HEK293 (cell line): Measurements from ENCODE around the gene DAAM2.

Source experiments
- YY1 ChIP-seq: fragments of 450-650 bp; formaldehyde crosslinking; IDR thresholded peaks from 2 replicates; pipeline ENCODE4 v1.5.1; 2018; ENCODE audit warnings: missing biosample characterization, missing genetic modification characterization
- ZNF146 ChIP-seq: fragments of 450-650 bp; formaldehyde crosslinking; IDR thresholded peaks from 2 replicates; pipeline ENCODE4 v1.5.1; 2016; ENCODE audit warnings: missing biosample characterization, missing genetic modification characterization
- ZNF23 ChIP-seq: fragments of 450-650 bp; formaldehyde crosslinking; IDR thresholded peaks from 2 replicates; pipeline ENCODE4 v1.5.1; 2016; ENCODE audit warnings: missing biosample characterization, missing genetic modification characterization, borderline replicate concordance
- ZNF426 ChIP-seq: fragments of 450-650 bp; formaldehyde crosslinking; IDR thresholded peaks from 2 replicates; pipeline ENCODE4 v1.5.1; 2017; ENCODE audit warnings: missing biosample characterization, missing genetic modification characterization, mild to moderate bottlenecking, inconsistent platforms, moderate library complexity
- ZNF501 ChIP-seq: fragments of 450-650 bp; formaldehyde crosslinking; IDR thresholded peaks from 2 replicates; pipeline ENCODE4 v1.5.1; 2016; ENCODE audit warnings: missing biosample characterization, missing genetic modification characterization
- ZNF530 ChIP-seq: fragments of 450-650 bp; formaldehyde crosslinking; IDR thresholded peaks from 2 replicates; pipeline ENCODE4 v1.5.1; 2016; ENCODE audit warnings: low read depth, missing biosample characterization, missing genetic modification characterization
- ZNF558 ChIP-seq: fragments of 450-650 bp; formaldehyde crosslinking; IDR thresholded peaks from 2 replicates; pipeline ENCODE4 v1.5.1; 2016; ENCODE audit warnings: missing biosample characterization, missing genetic modification characterization
- ZNF660 ChIP-seq: fragments of 450-650 bp; IDR thresholded peaks from 2 replicates; pipeline ENCODE4 v1.5.1; 2018; ENCODE audit warnings: missing biosample characterization, mild to moderate bottlenecking, missing genetic modification characterization
- ZNF76 ChIP-seq: fragments of 450-650 bp; formaldehyde crosslinking; IDR thresholded peaks from 2 replicates; pipeline ENCODE4; 2016; ENCODE audit warnings: low read depth, missing biosample characterization, missing genetic modification characterization, borderline replicate concordance
- ZNF776 ChIP-seq: fragments of 450-650 bp; formaldehyde crosslinking; IDR thresholded peaks from 2 replicates; pipeline ENCODE4 v1.5.0; 2017; ENCODE audit warnings: missing biosample characterization, missing genetic modification characterization, borderline replicate concordance
- TF ChIP-seq, protein P1 (sequence below): fragments of 450-650 bp; formaldehyde crosslinking; IDR thresholded peaks from 2 replicates; pipeline ENCODE4 v1.5.1; 2016; ENCODE audit warnings: missing biosample characterization, missing genetic modification characterization
- TF ChIP-seq, protein P2 (sequence below): fragments of 450-650 bp; formaldehyde crosslinking; IDR thresholded peaks from 2 replicates; pipeline ENCODE4 v1.5.1; 2016; ENCODE audit warnings: missing biosample characterization, missing genetic modification characterization, borderline replicate concordance
- TF ChIP-seq, protein P3 (sequence below): fragments of 450-650 bp; formaldehyde crosslinking; IDR thresholded peaks from 2 replicates; pipeline ENCODE4 v1.5.1; 2017; ENCODE audit warnings: missing biosample characterization, missing genetic modification characterization
- TF ChIP-seq, protein P4 (sequence below): fragments of 450-650 bp; formaldehyde crosslinking; IDR thresholded peaks from 2 replicates; pipeline ENCODE4 v1.5.1; 2016; ENCODE audit warnings: missing biosample characterization, missing genetic modification characterization

DNA sequence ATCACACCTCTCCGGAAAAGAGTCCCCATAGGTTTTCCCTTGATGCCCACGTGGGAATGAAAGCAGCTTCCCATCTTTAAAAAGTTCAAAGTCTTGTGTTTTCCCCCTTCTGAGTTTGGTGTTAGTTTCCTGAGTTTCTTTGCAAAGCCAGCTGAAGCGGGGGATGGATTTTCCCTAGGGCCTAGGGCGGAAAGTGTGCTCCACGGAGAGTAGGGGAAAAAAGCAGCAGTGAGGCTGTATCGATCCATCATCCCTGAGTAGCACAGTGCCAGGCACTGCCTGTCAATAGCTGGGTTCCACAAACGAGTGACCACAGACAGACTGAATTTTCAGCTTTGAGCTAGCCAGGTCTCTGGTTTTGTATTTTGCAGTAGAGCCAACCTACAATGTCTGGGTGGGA, 1.3 kb downstream of the DAAM2 start:
- TF ChIP-seq, protein P1, sequence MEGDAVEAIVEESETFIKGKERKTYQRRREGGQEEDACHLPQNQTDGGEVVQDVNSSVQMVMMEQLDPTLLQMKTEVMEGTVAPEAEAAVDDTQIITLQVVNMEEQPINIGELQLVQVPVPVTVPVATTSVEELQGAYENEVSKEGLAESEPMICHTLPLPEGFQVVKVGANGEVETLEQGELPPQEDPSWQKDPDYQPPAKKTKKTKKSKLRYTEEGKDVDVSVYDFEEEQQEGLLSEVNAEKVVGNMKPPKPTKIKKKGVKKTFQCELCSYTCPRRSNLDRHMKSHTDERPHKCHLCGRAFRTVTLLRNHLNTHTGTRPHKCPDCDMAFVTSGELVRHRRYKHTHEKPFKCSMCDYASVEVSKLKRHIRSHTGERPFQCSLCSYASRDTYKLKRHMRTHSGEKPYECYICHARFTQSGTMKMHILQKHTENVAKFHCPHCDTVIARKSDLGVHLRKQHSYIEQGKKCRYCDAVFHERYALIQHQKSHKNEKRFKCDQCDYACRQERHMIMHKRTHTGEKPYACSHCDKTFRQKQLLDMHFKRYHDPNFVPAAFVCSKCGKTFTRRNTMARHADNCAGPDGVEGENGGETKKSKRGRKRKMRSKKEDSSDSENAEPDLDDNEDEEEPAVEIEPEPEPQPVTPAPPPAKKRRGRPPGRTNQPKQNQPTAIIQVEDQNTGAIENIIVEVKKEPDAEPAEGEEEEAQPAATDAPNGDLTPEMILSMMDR (tag by site-specific recombination) = no peak
- TF ChIP-seq, protein P2, sequence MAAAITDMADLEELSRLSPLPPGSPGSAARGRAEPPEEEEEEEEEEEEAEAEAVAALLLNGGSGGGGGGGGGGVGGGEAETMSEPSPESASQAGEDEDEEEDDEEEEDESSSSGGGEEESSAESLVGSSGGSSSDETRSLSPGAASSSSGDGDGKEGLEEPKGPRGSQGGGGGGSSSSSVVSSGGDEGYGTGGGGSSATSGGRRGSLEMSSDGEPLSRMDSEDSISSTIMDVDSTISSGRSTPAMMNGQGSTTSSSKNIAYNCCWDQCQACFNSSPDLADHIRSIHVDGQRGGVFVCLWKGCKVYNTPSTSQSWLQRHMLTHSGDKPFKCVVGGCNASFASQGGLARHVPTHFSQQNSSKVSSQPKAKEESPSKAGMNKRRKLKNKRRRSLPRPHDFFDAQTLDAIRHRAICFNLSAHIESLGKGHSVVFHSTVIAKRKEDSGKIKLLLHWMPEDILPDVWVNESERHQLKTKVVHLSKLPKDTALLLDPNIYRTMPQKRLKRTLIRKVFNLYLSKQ = no peak
- TF ChIP-seq ZNF558 (tag by site-specific recombination) = no peak
- TF ChIP-seq ZNF501 (tag by site-specific recombination) = no peak
- no peak for TF ChIP-seq ZNF776 (tag by site-specific recombination)
- TF ChIP-seq, protein P3, sequence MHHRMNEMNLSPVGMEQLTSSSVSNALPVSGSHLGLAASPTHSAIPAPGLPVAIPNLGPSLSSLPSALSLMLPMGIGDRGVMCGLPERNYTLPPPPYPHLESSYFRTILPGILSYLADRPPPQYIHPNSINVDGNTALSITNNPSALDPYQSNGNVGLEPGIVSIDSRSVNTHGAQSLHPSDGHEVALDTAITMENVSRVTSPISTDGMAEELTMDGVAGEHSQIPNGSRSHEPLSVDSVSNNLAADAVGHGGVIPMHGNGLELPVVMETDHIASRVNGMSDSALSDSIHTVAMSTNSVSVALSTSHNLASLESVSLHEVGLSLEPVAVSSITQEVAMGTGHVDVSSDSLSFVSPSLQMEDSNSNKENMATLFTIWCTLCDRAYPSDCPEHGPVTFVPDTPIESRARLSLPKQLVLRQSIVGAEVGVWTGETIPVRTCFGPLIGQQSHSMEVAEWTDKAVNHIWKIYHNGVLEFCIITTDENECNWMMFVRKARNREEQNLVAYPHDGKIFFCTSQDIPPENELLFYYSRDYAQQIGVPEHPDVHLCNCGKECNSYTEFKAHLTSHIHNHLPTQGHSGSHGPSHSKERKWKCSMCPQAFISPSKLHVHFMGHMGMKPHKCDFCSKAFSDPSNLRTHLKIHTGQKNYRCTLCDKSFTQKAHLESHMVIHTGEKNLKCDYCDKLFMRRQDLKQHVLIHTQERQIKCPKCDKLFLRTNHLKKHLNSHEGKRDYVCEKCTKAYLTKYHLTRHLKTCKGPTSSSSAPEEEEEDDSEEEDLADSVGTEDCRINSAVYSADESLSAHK (tag by site-specific recombination) = no peak
- no peak for TF ChIP-seq ZNF146 (tag by site-specific recombination)
- TF ChIP-seq, protein P4, sequence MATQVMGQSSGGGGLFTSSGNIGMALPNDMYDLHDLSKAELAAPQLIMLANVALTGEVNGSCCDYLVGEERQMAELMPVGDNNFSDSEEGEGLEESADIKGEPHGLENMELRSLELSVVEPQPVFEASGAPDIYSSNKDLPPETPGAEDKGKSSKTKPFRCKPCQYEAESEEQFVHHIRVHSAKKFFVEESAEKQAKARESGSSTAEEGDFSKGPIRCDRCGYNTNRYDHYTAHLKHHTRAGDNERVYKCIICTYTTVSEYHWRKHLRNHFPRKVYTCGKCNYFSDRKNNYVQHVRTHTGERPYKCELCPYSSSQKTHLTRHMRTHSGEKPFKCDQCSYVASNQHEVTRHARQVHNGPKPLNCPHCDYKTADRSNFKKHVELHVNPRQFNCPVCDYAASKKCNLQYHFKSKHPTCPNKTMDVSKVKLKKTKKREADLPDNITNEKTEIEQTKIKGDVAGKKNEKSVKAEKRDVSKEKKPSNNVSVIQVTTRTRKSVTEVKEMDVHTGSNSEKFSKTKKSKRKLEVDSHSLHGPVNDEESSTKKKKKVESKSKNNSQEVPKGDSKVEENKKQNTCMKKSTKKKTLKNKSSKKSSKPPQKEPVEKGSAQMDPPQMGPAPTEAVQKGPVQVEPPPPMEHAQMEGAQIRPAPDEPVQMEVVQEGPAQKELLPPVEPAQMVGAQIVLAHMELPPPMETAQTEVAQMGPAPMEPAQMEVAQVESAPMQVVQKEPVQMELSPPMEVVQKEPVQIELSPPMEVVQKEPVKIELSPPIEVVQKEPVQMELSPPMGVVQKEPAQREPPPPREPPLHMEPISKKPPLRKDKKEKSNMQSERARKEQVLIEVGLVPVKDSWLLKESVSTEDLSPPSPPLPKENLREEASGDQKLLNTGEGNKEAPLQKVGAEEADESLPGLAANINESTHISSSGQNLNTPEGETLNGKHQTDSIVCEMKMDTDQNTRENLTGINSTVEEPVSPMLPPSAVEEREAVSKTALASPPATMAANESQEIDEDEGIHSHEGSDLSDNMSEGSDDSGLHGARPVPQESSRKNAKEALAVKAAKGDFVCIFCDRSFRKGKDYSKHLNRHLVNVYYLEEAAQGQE (tag by site-specific recombination) = no peak
- no peak for TF ChIP-seq ZNF660 (tag by site-specific recombination)
- no peak for TF ChIP-seq ZNF23
- no peak for TF ChIP-seq ZNF426
- TF ChIP-seq ZNF76 = no peak
- no peak for TF ChIP-seq YY1 (tag by site-specific recombination)
- no peak for TF ChIP-seq ZNF530 (tag by site-specific recombination)
